Trophoblast cell (in vitro differentiated cells and primary cell): ENCODE measurements around the gene NPB.

Experiments
- DNase-seq, 2 donors: peaks; one replicate each; pipeline ENCODE4 v3.0.0-alpha.2; 2016
- H2AFZ ChIP-seq: 2 replicates; pipeline ENCODE4 v1.6.1; 2013; ENCODE audit warnings: low read length, moderate library complexity, mild to moderate bottlenecking; ENCODE audit not compliant: insufficient read depth, poor library complexity
- H2AK5ac ChIP-seq: 2 replicates; pipeline ENCODE4 v1.6.1; 2013; ENCODE audit warnings: mild to moderate bottlenecking, low read length
- H2BK120ac ChIP-seq: 2 replicates; pipeline ENCODE4 v1.6.1; 2013; ENCODE audit warnings: low read length, mild to moderate bottlenecking, moderate library complexity; ENCODE audit not compliant: insufficient read depth, poor library complexity
- H2BK12ac ChIP-seq: 2 replicates; pipeline ENCODE4 v1.6.1; 2013; ENCODE audit warnings: mild to moderate bottlenecking, low read length, moderate library complexity
- H2BK5ac ChIP-seq: 2 replicates; pipeline ENCODE4 v1.6.1; 2013; ENCODE audit warnings: low read length, low read depth, moderate library complexity, mild to moderate bottlenecking; ENCODE audit not compliant: poor library complexity
- H3K14ac ChIP-seq: 2 replicates; pipeline ENCODE4 v1.6.1; 2013; ENCODE audit warnings: mild to moderate bottlenecking, low read length
- H3K18ac ChIP-seq: 2 replicates; pipeline ENCODE4 v1.6.1; 2013; ENCODE audit warnings: mild to moderate bottlenecking, low read length
- H3K23ac ChIP-seq: 2 replicates; pipeline ENCODE4 v1.6.1; 2013; ENCODE audit warnings: low read length
- H3K27ac ChIP-seq: 2 replicates; pipeline ENCODE4 v1.5.1; 2013; ENCODE audit warnings: low read depth, mild to moderate bottlenecking, inconsistent platforms, low read length, moderate library complexity
- H3K27me3 ChIP-seq: 2 replicates; pipeline ENCODE4 v1.6.1; 2013; ENCODE audit warnings: inconsistent platforms, mild to moderate bottlenecking, low read length, moderate library complexity; ENCODE audit not compliant: insufficient read depth
- H3K36me3 ChIP-seq, 2 experiments: 1 replicate in 1 of 2; 2 replicates in 1 of 2; pipeline ENCODE4 v1.6.1; 2013; ENCODE audit warnings: low read length in 2 of 2, mild to moderate bottlenecking in 2 of 2, moderate library complexity in 1 of 2; ENCODE audit not compliant: insufficient read depth in 2 of 2, control insufficient read depth in 1 of 2
- H3K4ac ChIP-seq: 2 replicates; pipeline ENCODE4 v1.6.1; 2013; ENCODE audit warnings: low read depth, mild to moderate bottlenecking, low read length, moderate library complexity
- H3K4me1 ChIP-seq, 2 experiments: 1 replicate in 1 of 2; 2 replicates in 1 of 2; pipeline ENCODE4 v1.6.1; 2013; ENCODE audit warnings: low read length in 2 of 2, mild to moderate bottlenecking in 2 of 2, moderate library complexity in 1 of 2; ENCODE audit not compliant: insufficient read depth in 2 of 2, control insufficient read depth in 1 of 2
- H3K4me2 ChIP-seq: 2 replicates; pipeline ENCODE4 v1.6.1; 2013; ENCODE audit warnings: inconsistent platforms, mild to moderate bottlenecking, low read length, moderate library complexity
- H3K4me3 ChIP-seq: 2 replicates; pipeline ENCODE4 v1.5.1; 2013; ENCODE audit warnings: mild to moderate bottlenecking, low read depth, low read length, inconsistent platforms
- H3K79me1 ChIP-seq: one replicate; pipeline ENCODE4 v1.6.1; 2013; ENCODE audit warnings: low read length
- H3K79me2 ChIP-seq: 2 replicates; pipeline ENCODE4 v1.6.1; 2013; ENCODE audit warnings: low read length, mild to moderate bottlenecking; ENCODE audit not compliant: control insufficient read depth, insufficient read depth, poor library complexity
- H3K9ac ChIP-seq: 2 replicates; pipeline ENCODE4 v1.6.1; 2013; ENCODE audit warnings: mild to moderate bottlenecking, low read length
- H3K9me3 ChIP-seq: 2 replicates; pipeline ENCODE4 v1.6.1; 2013; ENCODE audit warnings: low read depth, mild to moderate bottlenecking, control low read depth, inconsistent platforms, low read length; ENCODE audit not compliant: insufficient read depth
- H4K12ac ChIP-seq: 2 replicates; pipeline ENCODE4 v1.6.1; 2013; ENCODE audit warnings: low read depth, mild to moderate bottlenecking, low read length, moderate library complexity
- H4K8ac ChIP-seq: 2 replicates; pipeline ENCODE4 v1.6.1; 2013; ENCODE audit warnings: low read depth, mild to moderate bottlenecking, low read length, moderate library complexity
- H4K91ac ChIP-seq: one replicate; pipeline ENCODE4 v1.6.1; 2013; ENCODE audit warnings: low read depth, mild to moderate bottlenecking, low read length, moderate library complexity
- WGBS: extraction: QIAGEN DNeasy Blood & Tissue Kit; methylation state at CpG from one replicate; pipeline ENCODE4 v1.1.7; 2013; ENCODE audit warnings: missing lambda C conversion rate; ENCODE audit not compliant: insufficient read length, insufficient coverage; ENCODE audit errors: extremely low coverage; 5-methylcytosine and 5-hydroxymethylcytosine counted together

Gene NPB

DNA sequence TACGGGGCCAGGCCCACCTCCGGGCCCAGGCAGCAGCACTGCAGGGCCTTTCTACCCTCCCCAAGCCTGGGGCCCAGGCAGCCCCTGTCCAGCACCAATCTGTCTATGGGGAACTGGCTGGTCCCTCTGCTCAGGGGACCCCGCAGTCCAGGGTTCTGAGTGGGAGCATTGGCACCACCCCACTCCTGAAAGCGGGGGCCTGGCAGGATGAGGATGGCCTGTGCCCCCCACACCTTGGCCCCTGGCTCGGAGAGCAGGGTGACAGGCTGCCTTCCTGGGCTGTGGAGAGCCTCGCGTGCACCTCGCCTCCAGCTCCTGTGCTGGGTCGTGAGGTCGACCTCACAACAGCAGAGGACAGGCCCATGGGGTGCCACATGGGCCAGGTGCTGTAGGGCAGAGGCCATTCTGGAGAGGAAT lies 1.4 kb downstream of the NPB start:
- H3K9me3 ChIP-seq = peaks cover 3% of the 10 kb centered on the region
- peaks cover 5% of the 10 kb centered on the region for H3K27me3 ChIP-seq
- no peak overlapping the region for H3K9ac ChIP-seq
- no peak overlapping the region for H2AFZ ChIP-seq
- no peak overlapping the region for H3K23ac ChIP-seq
- no peaks in the 10 kb centered on the region for H3K79me2 ChIP-seq
- no peak overlapping the region for H2BK12ac ChIP-seq
- no peak overlapping the region for H2BK5ac ChIP-seq
- no peak overlapping the region for H3K27ac ChIP-seq
- no peak for DNase-seq
- no peak overlapping the region for H2BK120ac ChIP-seq
- no peak overlapping the region for H3K18ac ChIP-seq
- no peak overlapping the region for H3K4ac ChIP-seq
- no peak overlapping the region for H3K4me2 ChIP-seq
- H3K4me3 ChIP-seq = no peak overlapping the region
- H3K36me3 ChIP-seq = peaks cover 60 to 71% of the 10 kb centered on the region in 2 experiments
- H4K12ac ChIP-seq = no peak overlapping the region
- H3K14ac ChIP-seq = no peak overlapping the region
- H3K4me1 ChIP-seq = peaks cover 5 to 25% of the 10 kb centered on the region in 2 experiments
- no peak overlapping the region for H2AK5ac ChIP-seq
- no peak overlapping the region for H4K91ac ChIP-seq
- no peak overlapping the region for H4K8ac ChIP-seq
- H3K79me1 ChIP-seq = peaks cover 11% of the 10 kb centered on the region
- WGBS = no CpG with 5 or more reads among the region's 10 CpGs

DNA sequence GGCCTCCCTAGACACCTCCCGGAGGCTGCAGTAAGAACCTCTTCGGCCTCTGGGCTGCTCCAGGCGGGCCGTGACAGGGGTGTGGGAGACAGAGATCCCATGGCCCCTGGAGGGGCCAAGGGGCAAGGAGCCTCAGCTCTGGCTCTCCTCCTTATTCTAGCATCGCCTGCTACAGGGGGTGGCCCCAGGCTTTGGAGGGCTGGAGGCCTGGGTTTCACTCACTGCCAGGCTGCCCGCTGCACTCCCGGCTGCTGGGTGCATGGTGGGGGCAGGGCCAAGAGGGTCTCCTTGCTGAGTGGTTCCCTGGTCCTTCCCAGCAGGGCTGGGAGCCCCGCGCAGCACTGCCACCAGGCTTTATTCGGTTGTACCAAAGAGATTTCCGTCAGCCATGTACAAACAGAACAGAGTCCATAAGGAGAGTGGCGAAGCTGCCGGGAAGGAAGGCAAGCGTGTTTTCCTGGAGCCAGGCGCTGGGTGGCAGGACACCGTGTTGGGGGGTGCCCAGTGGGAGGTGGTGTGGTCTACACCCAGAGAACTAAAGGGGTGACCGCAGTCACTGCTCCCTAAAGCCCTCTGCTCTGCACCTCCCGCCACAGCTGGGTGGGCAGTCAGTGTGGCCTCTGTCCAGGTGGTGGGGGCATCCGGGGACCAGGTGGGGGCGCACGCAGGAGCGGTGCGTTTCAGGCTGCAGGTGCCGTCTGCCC lies 2.0 kb downstream of the NPB start:
- Histone ChIP-seq H3K9me3 (peaks cover 3% of the 10 kb centered on the region), H2AFZ (no peak overlapping the region), H2AK5ac (no peak overlapping the region), H3K4me3 (no peak overlapping the region), H3K79me2 (no peaks in the 10 kb centered on the region), H4K91ac (no peak overlapping the region), H3K9ac (no peak overlapping the region), H3K79me1 (peaks cover 8% of the 10 kb centered on the region), H3K4me1 (peaks cover 3 to 21% of the 10 kb centered on the region in 2 experiments), H4K12ac (no peak overlapping the region), H3K18ac (no peak overlapping the region), H2BK12ac (no peak overlapping the region), H2BK120ac (no peak overlapping the region), H3K23ac (no peak overlapping the region), H4K8ac (no peak overlapping the region), H3K4ac (no peak overlapping the region), H3K27ac (no peak overlapping the region), H3K36me3 (peaks cover 62 to 73% of the 10 kb centered on the region in 2 experiments), H2BK5ac (no peak overlapping the region), H3K14ac (no peak overlapping the region), H3K4me2 (no peak overlapping the region), H3K27me3 (peaks cover 5% of the 10 kb centered on the region)
- no peak for DNase-seq
- no CpG with 5 or more reads among the region's 24 CpGs for WGBS

GRCh38 chr17:81904600-81905423 lies 2.8 kb downstream of the NPB start:
- Histone ChIP-seq H2AFZ (no peak overlapping the region), H2BK5ac (no peak overlapping the region)

DNA sequence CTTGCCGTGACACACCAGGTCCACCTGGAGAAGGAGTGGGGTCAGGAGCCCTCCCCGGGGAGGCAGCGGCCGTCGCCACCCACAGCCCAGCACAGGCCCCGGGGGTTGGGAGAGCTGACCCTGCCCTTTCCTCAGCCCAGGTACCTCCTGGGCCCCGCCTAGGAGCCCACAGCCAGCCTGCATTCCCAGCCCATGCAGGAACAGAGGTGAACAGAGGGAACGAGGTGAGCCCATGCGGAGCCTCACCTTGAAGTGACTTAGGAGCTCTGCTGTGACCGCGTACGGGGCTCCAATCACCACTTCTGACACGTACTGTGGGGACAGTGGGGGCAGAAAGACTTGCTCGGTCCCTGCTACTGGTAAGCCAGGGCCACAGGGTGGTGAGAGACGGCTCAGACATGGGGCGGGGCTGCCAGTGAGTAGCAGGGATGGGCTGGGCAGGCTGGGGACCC lies 3.4 kb downstream of the NPB start:
- Histone ChIP-seq H3K4me3 (no peak overlapping the region), H4K12ac (no peak overlapping the region), H2BK12ac (no peak overlapping the region), H3K14ac (no peak overlapping the region), H2AK5ac (no peak overlapping the region), H3K4me1 (peaks cover 9 to 23% of the 10 kb centered on the region in 2 experiments), H3K79me2 (peaks cover 1% of the 10 kb centered on the region), H3K4ac (no peak overlapping the region), H4K8ac (no peak overlapping the region), H2BK120ac (no peak overlapping the region), H3K36me3 (peaks cover 59 to 66% of the 10 kb centered on the region in 2 experiments), H3K23ac (no peak overlapping the region), H3K79me1 (peaks cover 5% of the 10 kb centered on the region), H3K9ac (no peak overlapping the region), H3K27me3 (peaks cover 5% of the 10 kb centered on the region), H3K18ac (no peak overlapping the region), H3K4me2 (no peak overlapping the region), H3K27ac (no peak overlapping the region), H2BK5ac (no peak overlapping the region), H4K91ac (no peak overlapping the region), H3K9me3 (peaks cover 3% of the 10 kb centered on the region), H2AFZ (no peak overlapping the region)
- DNase-seq = no peak
- no CpG with 5 or more reads among the region's 16 CpGs for WGBS

More at GRCh38 chr17:81904600-81905423, 2.8 kb downstream of the NPB start:
- Histone ChIP-seq H3K9ac (no peak overlapping the region), H3K18ac (no peak overlapping the region), H3K4ac (no peak overlapping the region), H4K8ac (no peak overlapping the region), H2AK5ac (no peak overlapping the region), H3K23ac (no peak overlapping the region), H3K4me2 (no peak overlapping the region), H4K91ac (no peak overlapping the region), H3K36me3 (peaks cover 62 to 71% of the 10 kb centered on the region in 2 experiments), H4K12ac (no peak overlapping the region), H2BK12ac (no peak overlapping the region), H3K4me1 (peaks cover 3 to 17% of the 10 kb centered on the region in 2 experiments), H3K79me2 (no peaks in the 10 kb centered on the region), H3K79me1 (peaks cover 5% of the 10 kb centered on the region), H3K14ac (no peak overlapping the region), H3K4me3 (no peak overlapping the region), H3K27me3 (peaks cover 5% of the 10 kb centered on the region), H3K9me3 (peaks cover 3% of the 10 kb centered on the region), H2BK120ac (no peak overlapping the region), H3K27ac (no peak overlapping the region)
- no CpG with 5 or more reads among the region's 28 CpGs for WGBS
- no peak for DNase-seq
